Urinary bladder (tissue), 4 donors: ENCODE measurements around the gene LTC4S. TPM values are rescaled to one million over a fixed set of nuclear protein-coding genes. Genes with fewer than 3 reads are reported as not detected.
"Not testable (repeated sequence)": the region's sequence is repeated elsewhere in the genome, so short reads cannot be mapped to it uniquely, and the experiment has no call there.

ENCODE experiments used
- DNase-seq: peaks from one replicate; pipeline ENCODE4 v3.0.0-alpha.2; 2015; ENCODE audit errors: extremely low spot score
- H3K27ac ChIP-seq: one replicate; pipeline ENCODE4 v1.5.1; 2013; ENCODE audit warnings: low read depth, mild to moderate bottlenecking, moderate library complexity
- H3K36me3 ChIP-seq: one replicate; pipeline ENCODE4 v1.6.1; 2013; ENCODE audit warnings: mild to moderate bottlenecking, moderate library complexity; ENCODE audit not compliant: insufficient read depth
- H3K4me1 ChIP-seq: one replicate; pipeline ENCODE4 v1.6.1; 2013; ENCODE audit warnings: mild to moderate bottlenecking, moderate library complexity; ENCODE audit not compliant: insufficient read depth
- H3K4me3 ChIP-seq: one replicate; pipeline ENCODE4 v1.5.1; 2013; ENCODE audit warnings: low read depth, low read length
- WGBS: extraction: QIAGEN DNeasy Blood & Tissue Kit; methylation state at CpG from one replicate; pipeline ENCODE4 v1.1.7; 2013; 5-methylcytosine and 5-hydroxymethylcytosine counted together
- polyA plus RNA-seq: library from polyadenylated mRNA; stranded (reverse); fragments of 200-250 nt; gene quantifications from one replicate; pipeline ENCODE4 v1.2.3, GENCODE V29; 2013
- total RNA-seq: library from RNA; depleted of rRNA; stranded (reverse); fragments of >200 nt; gene quantifications from one replicate; pipeline ENCODE4 v1.2.3, GENCODE V29; 2014
- donor health status: healthy with polysubstance abuse.
- donor health status: healthy.

The LTC4S gene
- total and polyA plus RNA-seq, 2 donors = 1.8 to 12.8 TPM

- H3K27ac ChIP-seq = no peak overlapping the region
- H3K4me1 ChIP-seq = no peaks in the 10 kb centered on the region
- H3K36me3 ChIP-seq = peaks cover 8% of the 10 kb centered on the region
- WGBS = 90% methylated on average over 10 of the region's 10 CpGs
- H3K4me3 ChIP-seq = no peak overlapping the region
- DNase-seq = no peak
These were observed 16.3 kb upstream of the LTC4S start for GRCh38 chr5:179777456-179777855.

GRCh38 chr5:179777909-179778308, 15.9 kb upstream of the LTC4S start:
- 74% methylated on average over 9 of the region's 9 CpGs for WGBS
- no peaks in the 10 kb centered on the region for H3K4me1 ChIP-seq
- peaks cover 8% of the 10 kb centered on the region for H3K36me3 ChIP-seq
- H3K4me3 ChIP-seq = no peak overlapping the region
- no peak overlapping the region for H3K27ac ChIP-seq
- DNase-seq = no peak

GRCh38 chr5:179778591-179778990, 15.2 kb upstream of the LTC4S start:
- 91% methylated on average over 5 of the region's 5 CpGs for WGBS
- Histone ChIP-seq H3K4me3 (no peak overlapping the region), H3K4me1 (no peaks in the 10 kb centered on the region), H3K36me3 (peaks cover 6% of the 10 kb centered on the region), H3K27ac (no peak overlapping the region)
- DNase-seq = no peak

- no peaks in the 10 kb centered on the region for H3K4me1 ChIP-seq
- peaks cover 6% of the 10 kb centered on the region for H3K36me3 ChIP-seq
- DNase-seq = no peak
- H3K4me3 ChIP-seq = no peak overlapping the region
- H3K27ac ChIP-seq = no peak overlapping the region
- WGBS = 96% methylated on average over 4 of the region's 4 CpGs
These were observed 14.0 kb upstream of the LTC4S start for GRCh38 chr5:179779826-179780225.

- Histone ChIP-seq H3K4me3 (no peak overlapping the region), H3K4me1 (no peaks in the 10 kb centered on the region), H3K36me3 (peaks cover 6% of the 10 kb centered on the region), H3K27ac (no peak overlapping the region)
- WGBS = 83% methylated on average over 7 of the region's 7 CpGs
- DNase-seq = no peak
These were observed 13.4 kb upstream of the LTC4S start for GRCh38 chr5:179780362-179780761.

GRCh38 chr5:179781846-179782245, 11.9 kb upstream of the LTC4S start:
- 83% methylated on average over 4 of the region's 4 CpGs for WGBS
- Histone ChIP-seq H3K4me3 (no peak overlapping the region), H3K27ac (no peak overlapping the region), H3K4me1 (no peaks in the 10 kb centered on the region), H3K36me3 (peaks cover 4% of the 10 kb centered on the region)
- DNase-seq = no peak

- no peak for DNase-seq
- Histone ChIP-seq H3K27ac (no peak overlapping the region), H3K4me3 (no peak overlapping the region), H3K4me1 (no peaks in the 10 kb centered on the region), H3K36me3 (no peaks in the 10 kb centered on the region)
- 96% methylated on average over 9 of the region's 9 CpGs for WGBS
These were observed 10.7 kb upstream of the LTC4S start for GRCh38 chr5:179783128-179783527.

- Histone ChIP-seq H3K36me3 (no peaks in the 10 kb centered on the region), H3K4me3 (no peak overlapping the region), H3K4me1 (no peaks in the 10 kb centered on the region), H3K27ac (no peak overlapping the region)
- DNase-seq = no peak
- WGBS = 85% methylated on average over 12 of the region's 12 CpGs
These were observed 6.9 kb upstream of the LTC4S start for GRCh38 chr5:179786861-179787260.

- Histone ChIP-seq H3K4me1 (no peaks in the 10 kb centered on the region), H3K36me3 (no peaks in the 10 kb centered on the region), H3K4me3 (no peak overlapping the region), H3K27ac (no peak overlapping the region)
- no peak for DNase-seq
- 93% methylated on average over 7 of the region's 7 CpGs for WGBS
These were observed 5.5 kb upstream of the LTC4S start for GRCh38 chr5:179788193-179788854.

GRCh38 chr5:179789278-179789677, 4.5 kb upstream of the LTC4S start:
- not testable (repeated sequence) for H3K27ac ChIP-seq, H3K36me3 ChIP-seq, DNase-seq, H3K4me3 ChIP-seq, H3K4me1 ChIP-seq
- 96% methylated on average over 9 of the region's 9 CpGs for WGBS

- WGBS = 63% methylated on average over 15 of the region's 15 CpGs
- Histone ChIP-seq H3K4me3 (no peak overlapping the region), H3K36me3 (no peaks in the 10 kb centered on the region), H3K4me1 (no peaks in the 10 kb centered on the region), H3K27ac (no peak overlapping the region)
- no peak for DNase-seq
These were observed 1.7 kb upstream of the LTC4S start for GRCh38 chr5:179791881-179792611.

- WGBS = 80% methylated on average over 24 of the region's 24 CpGs
- Histone ChIP-seq H3K27ac (no peak overlapping the region), H3K4me3 (no peak overlapping the region), H3K4me1 (no peaks in the 10 kb centered on the region), H3K36me3 (no peaks in the 10 kb centered on the region)
- no peak for DNase-seq
These were observed 946 bp upstream of the LTC4S start for GRCh38 chr5:179792612-179793467.

- H3K4me3 ChIP-seq = no peak overlapping the region
- H3K27ac ChIP-seq = no peak overlapping the region
- no peaks in the 10 kb centered on the region for H3K4me1 ChIP-seq
- no peak for DNase-seq
- WGBS = 72% methylated on average over 3 of the region's 3 CpGs
- no peaks in the 10 kb centered on the region for H3K36me3 ChIP-seq
These were observed 385 bp downstream of the LTC4S start for GRCh38 chr5:179794171-179794570.

- Histone ChIP-seq H3K4me1 (no peaks in the 10 kb centered on the region), H3K36me3 (no peaks in the 10 kb centered on the region), H3K27ac (no peak overlapping the region), H3K4me3 (no peak overlapping the region)
- no peak for DNase-seq
- WGBS = 92% methylated on average over 3 of the region's 3 CpGs
These were observed 789 bp downstream of the LTC4S start for GRCh38 chr5:179794575-179794974.
